Measurements from ENCODE around the gene NPDC1. TPM values are rescaled to one million over a fixed set of nuclear protein-coding genes. Genes with fewer than 3 reads are reported as not detected.

Gene NPDC1
- total RNA-seq, 1 donor from 2014 or later = 63.9 TPM

DNA sequence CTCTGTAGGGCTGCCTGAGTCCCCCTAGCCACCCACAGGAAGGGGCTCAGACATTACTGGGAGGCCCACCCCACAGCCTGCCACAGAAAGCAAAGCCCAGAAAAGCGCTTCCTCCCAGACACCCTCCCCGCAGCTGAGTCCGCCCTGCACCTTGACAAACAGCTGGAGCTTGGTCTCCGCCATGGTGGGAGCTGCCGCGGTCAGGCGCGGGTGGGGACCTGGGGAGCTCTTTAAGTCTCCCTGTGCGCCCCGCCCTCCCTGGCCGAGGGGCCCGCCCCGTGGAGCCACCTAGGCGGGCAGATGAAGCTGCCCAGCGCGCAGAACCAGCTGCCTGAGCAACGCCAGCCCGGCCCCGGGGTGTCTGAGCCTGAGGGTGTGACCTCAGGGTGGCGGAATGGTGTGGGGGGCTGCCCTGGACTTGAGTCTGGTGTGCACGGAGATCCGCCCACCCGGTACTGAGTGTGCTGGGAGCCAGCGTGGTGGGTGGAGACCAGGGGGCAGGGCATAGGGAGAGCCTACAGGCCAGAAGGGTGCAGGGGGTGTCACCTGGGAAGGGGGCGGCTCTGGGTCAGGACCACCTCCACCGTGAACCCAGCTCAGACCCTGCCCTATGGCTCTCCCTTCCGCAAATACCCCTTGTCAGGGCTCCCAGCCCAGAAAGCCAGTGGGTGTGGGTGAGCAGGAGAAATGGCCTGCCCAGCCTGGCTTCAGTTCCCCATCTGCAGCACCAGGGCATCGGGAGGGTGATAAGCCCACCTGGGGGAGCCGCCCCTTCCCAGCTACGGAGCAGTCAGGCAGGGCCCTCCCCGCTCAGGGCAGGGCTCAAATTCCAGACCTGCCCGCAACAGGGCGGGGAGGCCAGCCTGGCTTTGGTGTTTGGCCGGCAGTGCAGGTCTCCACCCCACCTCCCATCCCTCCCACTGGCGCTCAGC is 49.4 kb downstream of the NPDC1 start, which contains the start of gene CLIC3:
TSS of gene CLIC3 (minus strand) at position 208 of the 932 bp plus-strand sequence. CDS start at position 183, 25 bp downstream.
- H3K9me3 ChIP-seq (replicated peaks) = no peaks in the 10 kb centered on the region
- H3K4me3 ChIP-seq = peak within 1 kb of the TSS; percentile 74
- H3K27ac ChIP-seq (replicated peaks) = peak within 1 kb of the TSS; percentile 70
- peaks cover 63% of the 10 kb centered on the region for H3K4me1 ChIP-seq
- H3K36me3 ChIP-seq = peaks cover 11% of the 10 kb centered on the region
- peaks cover 55% of the 10 kb centered on the region for H3K27me3 ChIP-seq (ENCODE audit: low read depth)
- no peak for DNase-seq
- TF ChIP-seq, protein P1, sequence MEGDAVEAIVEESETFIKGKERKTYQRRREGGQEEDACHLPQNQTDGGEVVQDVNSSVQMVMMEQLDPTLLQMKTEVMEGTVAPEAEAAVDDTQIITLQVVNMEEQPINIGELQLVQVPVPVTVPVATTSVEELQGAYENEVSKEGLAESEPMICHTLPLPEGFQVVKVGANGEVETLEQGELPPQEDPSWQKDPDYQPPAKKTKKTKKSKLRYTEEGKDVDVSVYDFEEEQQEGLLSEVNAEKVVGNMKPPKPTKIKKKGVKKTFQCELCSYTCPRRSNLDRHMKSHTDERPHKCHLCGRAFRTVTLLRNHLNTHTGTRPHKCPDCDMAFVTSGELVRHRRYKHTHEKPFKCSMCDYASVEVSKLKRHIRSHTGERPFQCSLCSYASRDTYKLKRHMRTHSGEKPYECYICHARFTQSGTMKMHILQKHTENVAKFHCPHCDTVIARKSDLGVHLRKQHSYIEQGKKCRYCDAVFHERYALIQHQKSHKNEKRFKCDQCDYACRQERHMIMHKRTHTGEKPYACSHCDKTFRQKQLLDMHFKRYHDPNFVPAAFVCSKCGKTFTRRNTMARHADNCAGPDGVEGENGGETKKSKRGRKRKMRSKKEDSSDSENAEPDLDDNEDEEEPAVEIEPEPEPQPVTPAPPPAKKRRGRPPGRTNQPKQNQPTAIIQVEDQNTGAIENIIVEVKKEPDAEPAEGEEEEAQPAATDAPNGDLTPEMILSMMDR (IDR thresholded peaks at IDR 0.05; ENCODE audit: borderline replicate concordance) = no peak
- intact Hi-C loops (cut with micrococcal nuclease) = no loop called here

DNA sequence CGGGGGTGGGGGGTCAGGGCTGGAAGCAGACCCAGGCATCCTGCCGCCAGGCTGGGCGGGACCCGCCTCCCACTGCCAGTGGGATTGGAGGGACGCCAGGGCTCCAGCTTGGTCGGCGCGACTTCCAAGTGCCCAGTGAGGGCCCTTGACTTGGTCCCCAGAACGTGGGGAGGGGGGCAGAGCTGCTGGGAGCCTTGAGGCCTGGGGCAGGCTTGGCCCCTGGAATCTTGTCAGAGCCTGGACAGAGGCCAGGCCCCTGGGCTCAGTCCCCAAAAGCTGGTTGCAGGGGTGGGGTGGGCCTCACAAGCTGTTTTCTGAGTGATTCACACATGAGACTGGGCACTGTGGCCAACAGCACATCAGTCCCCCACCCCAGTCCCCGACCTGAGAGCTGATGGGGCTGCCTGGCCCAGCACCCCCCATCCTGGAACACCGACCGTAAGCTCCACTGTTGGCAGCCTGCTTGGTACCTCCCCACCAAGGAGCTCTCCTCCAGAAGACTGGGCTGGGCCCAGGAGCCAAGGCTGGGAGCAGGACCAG is 50.1 kb downstream of the NPDC1 start:
- Histone ChIP-seq H3K27ac (replicated peaks) (peak overlapping the region; percentile 70), H3K4me1 (peaks cover 69% of the 10 kb centered on the region), H3K36me3 (peaks cover 11% of the 10 kb centered on the region), H3K27me3 (ENCODE audit: low read depth) (peaks cover 55% of the 10 kb centered on the region), H3K9me3 (replicated peaks) (no peaks in the 10 kb centered on the region), H3K4me3 (peak overlapping the region; percentile 74)
- intact Hi-C loops (cut with micrococcal nuclease) = no loop called here
- TF ChIP-seq, protein P1 (IDR thresholded peaks at IDR 0.05; ENCODE audit: borderline replicate concordance) = no peak
- no peak for DNase-seq

DNA sequence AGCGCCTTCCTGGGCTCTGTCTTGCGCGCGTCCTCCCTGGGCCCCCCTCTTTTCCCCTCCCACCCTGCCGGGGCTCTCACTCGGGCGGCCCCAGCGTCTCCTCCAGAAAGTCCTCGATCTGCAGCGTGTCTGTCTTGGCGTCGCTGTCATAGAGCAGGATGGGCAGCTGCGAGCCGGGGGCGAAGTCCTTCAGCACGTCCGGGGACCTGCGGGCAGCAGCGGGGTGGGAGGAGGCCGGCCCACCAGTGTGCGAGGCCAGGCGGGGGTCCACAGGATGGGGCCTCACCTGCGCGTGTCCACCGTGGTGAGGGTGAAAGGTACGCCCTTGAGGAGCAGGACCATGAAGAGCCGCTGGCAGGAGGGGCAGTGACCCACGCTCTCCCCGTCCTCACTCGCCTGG is 50.6 kb downstream of the NPDC1 start:
- Histone ChIP-seq H3K4me3 (peak overlapping the region; percentile 74), H3K27me3 (ENCODE audit: low read depth) (peaks cover 55% of the 10 kb centered on the region), H3K36me3 (peaks cover 11% of the 10 kb centered on the region), H3K9me3 (replicated peaks) (peaks cover 4% of the 10 kb centered on the region), H3K27ac (replicated peaks) (peak overlapping the region; percentile 70), H3K4me1 (peaks cover 69% of the 10 kb centered on the region)
- intact Hi-C loops (cut with micrococcal nuclease) = no loop called here
- TF ChIP-seq, protein P1 (IDR thresholded peaks at IDR 0.05; ENCODE audit: borderline replicate concordance) = no peak
- no peak for DNase-seq

DNA sequence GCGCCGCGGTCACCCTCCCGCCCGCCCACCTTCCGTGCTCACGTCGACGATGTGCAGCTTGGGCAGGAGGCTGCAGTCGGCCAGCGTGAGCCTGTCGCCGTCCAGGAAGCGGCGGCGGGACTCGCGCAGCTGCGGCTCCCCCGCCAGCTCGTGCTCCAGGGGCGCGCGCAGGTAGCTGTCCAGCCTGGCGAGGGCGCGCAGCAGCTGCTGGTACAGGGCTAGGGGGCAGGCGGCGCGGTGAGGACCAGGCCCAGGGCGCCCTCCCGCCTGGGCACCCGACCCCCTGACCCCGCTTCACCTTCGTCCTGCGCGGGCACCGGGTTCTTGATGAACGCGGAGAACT is 51.1 kb downstream of the NPDC1 start:
- DNase-seq = no peak
- TF ChIP-seq, protein P1 (IDR thresholded peaks at IDR 0.05; ENCODE audit: borderline replicate concordance) = no peak
- Histone ChIP-seq H3K27ac (replicated peaks) (peak overlapping the region; percentile 70), H3K36me3 (peaks cover 11% of the 10 kb centered on the region), H3K9me3 (replicated peaks) (peaks cover 4% of the 10 kb centered on the region), H3K27me3 (ENCODE audit: low read depth) (peaks cover 55% of the 10 kb centered on the region), H3K4me3 (peak overlapping the region; percentile 74), H3K4me1 (peaks cover 69% of the 10 kb centered on the region)
- intact Hi-C loops (cut with micrococcal nuclease) = no loop called here

DNA sequence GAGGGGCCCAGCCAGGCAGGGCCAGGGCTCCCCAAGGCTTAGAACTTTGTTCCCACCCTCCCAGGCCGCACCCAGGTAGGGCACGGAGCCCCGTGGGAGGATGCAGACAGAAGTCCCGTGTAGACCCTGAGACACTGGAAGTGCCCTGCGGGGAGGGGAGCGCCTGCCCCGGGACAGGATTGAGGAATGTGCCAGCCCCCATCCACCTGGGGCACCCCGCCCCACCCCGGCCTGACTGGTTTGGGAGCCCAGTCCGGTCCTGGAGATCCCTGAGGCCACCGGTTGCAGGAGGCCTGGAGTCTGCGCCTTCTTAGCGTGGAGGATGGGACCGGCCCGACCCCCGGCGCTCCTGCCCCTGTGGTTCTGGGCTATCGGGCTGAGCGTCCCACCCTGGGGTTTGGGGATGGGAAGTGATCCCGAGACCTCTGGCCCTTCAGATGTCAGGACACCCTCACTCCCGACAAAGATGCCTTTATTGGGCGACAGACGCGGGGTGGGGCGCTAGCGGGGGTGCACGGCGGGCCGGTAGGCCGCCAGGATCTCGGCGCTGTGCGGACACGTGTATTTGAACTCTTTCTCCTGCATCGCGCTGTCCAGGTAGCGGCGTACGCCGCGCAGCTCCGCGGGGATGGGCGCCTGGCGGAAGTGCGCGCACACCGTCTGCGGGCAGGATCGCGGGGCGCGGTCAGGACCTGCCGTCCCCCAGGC is 51.6 kb downstream of the NPDC1 start:
- Histone ChIP-seq H3K4me3 (peak overlapping the region; percentile 74), H3K4me1 (peaks cover 69% of the 10 kb centered on the region), H3K27me3 (ENCODE audit: low read depth) (peaks cover 55% of the 10 kb centered on the region), H3K9me3 (replicated peaks) (peaks cover 4% of the 10 kb centered on the region), H3K36me3 (peaks cover 11% of the 10 kb centered on the region), H3K27ac (replicated peaks) (peak overlapping the region; percentile 8)
- intact Hi-C loops (cut with micrococcal nuclease) = no loop called here
- no peak for DNase-seq
- TF ChIP-seq, protein P1 (IDR thresholded peaks at IDR 0.05; ENCODE audit: borderline replicate concordance) = no peak
